Upper lobe of right lung (tissue), 1 donor: Measurements from ENCODE around the gene MEGF9. TPM values are rescaled to one million over a fixed set of nuclear protein-coding genes. Genes with fewer than 3 reads are reported as not detected.
A peak's percentile ranks its signal among the peaks of the same experiment; 100 is the strongest.
"Not testable (repeated sequence)": the region's sequence is repeated elsewhere in the genome, so short reads cannot be mapped to it uniquely, and the experiment has no call there.

Experiments used
- ATAC-seq: fragments of 200-7000 bp; cut with Tn5 transposase; one replicate; pipeline ENCODE4 v1.9.1; 2020; ENCODE audit warnings: mild to moderate bottlenecking, moderate library complexity
- DNase-seq: peaks from one replicate; pipeline ENCODE4 v3.0.0-alpha.2; 2020
- H3K27ac ChIP-seq: fragments of 200-600 bp; one replicate; pipeline ENCODE4 v1.8.0; 2022
- H3K27me3 ChIP-seq: fragments of 200-600 bp; one replicate; pipeline ENCODE4 v1.8.0; 2022; ENCODE audit warnings: mild to moderate bottlenecking
- H3K36me3 ChIP-seq: fragments of 200-600 bp; one replicate; pipeline ENCODE4 v1.8.0; 2022
- H3K4me1 ChIP-seq: fragments of 200-600 bp; one replicate; pipeline ENCODE4 v1.8.0; 2022
- H3K4me3 ChIP-seq: fragments of 200-600 bp; one replicate; pipeline ENCODE4 v1.8.0; 2022; ENCODE audit warnings: mild to moderate bottlenecking
- H3K9me3 ChIP-seq: fragments of 200-600 bp; one replicate; pipeline ENCODE4 v1.8.0; 2022
- CTCF ChIP-seq: fragments of 200-600 bp; IDR thresholded peaks from one replicate; pipeline ENCODE4 v1.8.0; 2022; ENCODE audit warnings: antibody characterized with exemption
- intact Hi-C: fragments of 100-400 bp; cut with DNase I; formaldehyde crosslinking; loops from one replicate; pipeline ENCODE4 v1.11.0; 2022
- total RNA-seq: library from RNA; stranded (reverse); fragmentation: NEBNext Ultra II Directional; extraction: Animal tissue kit (Norgen Biotek cat#: 25700); gene quantifications from one replicate; pipeline ENCODE4 v1.2.1, GENCODE V29; 2021
- donor health status: DM: no; HTN: yes; CAD: no; lungs with severe emphysema.

The MEGF9 gene
- total RNA-seq, 1 donor from 2014 or later = 92.9 TPM

GRCh38 chr9:120555839-120556238, 158.4 kb downstream of the MEGF9 start:
- H3K4me1 ChIP-seq = no peaks in the 10 kb centered on the region
- ATAC-seq (peak; percentile 74), DNase-seq (no peak)
- no peak overlapping the region for H3K4me3 ChIP-seq
- H3K27ac ChIP-seq = no peak overlapping the region
- peaks cover 14% of the 10 kb centered on the region for H3K36me3 ChIP-seq
- H3K9me3 ChIP-seq = no peaks in the 10 kb centered on the region
- intact Hi-C loops = no loop called here
- no peaks in the 10 kb centered on the region for H3K27me3 ChIP-seq
- TF ChIP-seq CTCF = no peak

DNA sequence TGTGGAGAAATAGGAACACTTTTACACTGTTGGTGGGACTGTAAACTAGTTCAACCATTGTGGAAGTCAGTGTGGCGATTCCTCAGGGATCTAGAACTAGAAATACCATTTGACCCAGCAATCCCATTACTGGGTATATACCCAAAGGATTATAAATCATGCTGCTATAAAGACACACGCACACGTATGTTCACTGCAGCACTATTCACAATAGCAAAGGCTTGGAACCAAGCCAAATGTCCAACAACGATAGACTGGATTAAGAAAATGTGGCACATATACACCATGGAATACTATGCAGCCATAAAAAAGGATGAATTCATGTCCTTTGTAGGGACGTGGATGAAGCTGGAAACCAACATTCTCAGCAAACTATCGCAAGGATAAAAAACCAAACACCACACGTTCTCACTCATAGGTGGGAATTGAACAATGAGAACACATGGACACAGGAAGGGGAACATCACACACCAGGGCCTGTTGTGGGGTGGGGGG, 162.0 kb downstream of the MEGF9 start:
- not testable (repeated sequence) for DNase-seq

More for the DNA sequence above, 162.0 kb downstream of the MEGF9 start:
- H3K27me3 ChIP-seq, ATAC-seq, H3K27ac ChIP-seq, H3K9me3 ChIP-seq, intact Hi-C loops, H3K4me1 ChIP-seq, H3K4me3 ChIP-seq: not testable (repeated sequence)
- H3K36me3 ChIP-seq = peaks cover 39% of the 10 kb centered on the region

Other genes starting within 250 kb of the MEGF9 start
- 54.2 TPM for gene CDK5RAP2, start 134.3 kb downstream of the MEGF9 start, total RNA-seq
- 87.1 TPM for gene FBXW2, start 78.9 kb upstream of the MEGF9 start, total RNA-seq
- gene PSMD5, start 128.5 kb upstream of the MEGF9 start, total RNA-seq = 38.2 TPM
- 19.0 TPM for gene PHF19, start 162.7 kb upstream of the MEGF9 start, total RNA-seq
- 6.0 TPM for gene TRAF1, start 212.3 kb upstream of the MEGF9 start, total RNA-seq